K562 (cell line): ENCODE results near the gene ZNF200. TPM values are rescaled to one million over a fixed set of nuclear protein-coding genes. Genes with fewer than 3 reads are reported as not detected.

ENCODE experiments used
- ATF1 ChIP-seq, 2 experiments: fragments of 450-650 bp in 1 of 2; IDR thresholded peaks; 2 replicates each; pipeline ENCODE4 v1.6.1; 2016; ENCODE audit warnings: missing compliant biosample characterization in 1 of 2, missing genetic modification characterization in 1 of 2
- BDP1 ChIP-seq: IDR thresholded peaks from 3 replicates; pipeline ENCODE4 v1.6.1; 2011; ENCODE audit not compliant: insufficient read length, insufficient read depth
- CSDE1 ChIP-seq, 2 experiments: fragments of 450-650 bp; IDR thresholded peaks; 2 replicates each; pipeline ENCODE4 v1.6.1; 2016; ENCODE audit warnings: mild to moderate bottlenecking in 1 of 2
- FOXJ3 ChIP-seq: sonication (generic); formaldehyde crosslinking; IDR thresholded peaks from 2 replicates; pipeline ENCODE4 v1.4.0; 2020; ENCODE audit warnings: mild to moderate bottlenecking, missing genetic modification reagents
- MITF ChIP-seq: IDR thresholded peaks from 2 replicates; pipeline ENCODE4 v1.6.1; 2014; ENCODE audit warnings: antibody characterized with exemption
- NEUROD1 ChIP-seq: fragments of 150-350 bp; IDR thresholded peaks from 2 replicates; pipeline ENCODE4 v1.6.1; 2014; ENCODE audit warnings: borderline replicate concordance, low read length, low read depth; ENCODE audit not compliant: partially characterized antibody
- NR0B1 ChIP-seq: fragments of 450-650 bp; IDR thresholded peaks from one replicate; pipeline ENCODE4 v1.6.1; 2018; ENCODE audit warnings: mild to moderate bottlenecking, moderate library complexity; ENCODE audit not compliant: partially characterized antibody
- POLR3A ChIP-seq: IDR thresholded peaks from 2 replicates; pipeline ENCODE4 v1.6.1; 2011; ENCODE audit warnings: borderline replicate concordance, mild to moderate bottlenecking, moderate library complexity; ENCODE audit not compliant: insufficient read length, insufficient read depth; ENCODE audit errors: extremely low read depth
- PTBP1 ChIP-seq: fragments of 200-400 bp; formaldehyde crosslinking; IDR thresholded peaks from 2 replicates; pipeline ENCODE4 v1.6.1; 2017; ENCODE audit warnings: low read depth, low read length
- RBM25 ChIP-seq: fragments of 200-400 bp; formaldehyde crosslinking; IDR thresholded peaks from 2 replicates; pipeline ENCODE4 v1.6.1; 2018; ENCODE audit warnings: low read length, low read depth, moderate library complexity; ENCODE audit not compliant: severe bottlenecking
- TCF15 ChIP-seq: fragments of 250-450 bp; sonication (Bioruptor Pico); IDR thresholded peaks from 2 replicates; pipeline ENCODE4 v1.8.0; 2022; ENCODE audit warnings: moderate library complexity, mild to moderate bottlenecking, inconsistent platforms
- TCF7 ChIP-seq: sonication (generic); IDR thresholded peaks from 2 replicates; pipeline ENCODE4 v1.6.1; 2016; ENCODE audit warnings: antibody characterized with exemption, borderline replicate concordance
- TRIM28 ChIP-seq: fragments of 450-650 bp; IDR thresholded peaks from 2 replicates; pipeline ENCODE4 v1.6.1; 2017
- ZFP36 ChIP-seq: fragments of 150-350 bp; IDR thresholded peaks from 2 replicates; pipeline ENCODE4 v1.6.1; 2018; ENCODE audit warnings: low read length, low read depth; ENCODE audit not compliant: partially characterized antibody
- ZFP91 ChIP-seq: sonication (generic); formaldehyde crosslinking; IDR thresholded peaks from 2 replicates; pipeline ENCODE4 v1.8.0; 2022; ENCODE audit warnings: mild to moderate bottlenecking, missing genetic modification reagents
- ZNF282 ChIP-seq: sonication (generic); formaldehyde crosslinking; IDR thresholded peaks from 2 replicates; pipeline ENCODE4 v1.8.1; 2023; ENCODE audit warnings: missing genetic modification reagents
- ZNF592 ChIP-seq: fragments of 450-650 bp; IDR thresholded peaks from 2 replicates; pipeline ENCODE4 v1.6.1; 2017; ENCODE audit warnings: antibody characterized with exemption, mild to moderate bottlenecking
- polyA plus RNA-seq, 8 experiments: library from polyadenylated mRNA; depleted of rRNA in 4 of 8; stranded (reverse) in 5 of 8; unstranded in 3 of 8; fragments of >200 nt; fragmentation: Nextera tagmentation in 2 of 8; fragmentation: Illumina TruSeq in 1 of 8; extraction: Ambion mirVana in 2 of 8; extraction: Trizol in 1 of 8; gene quantifications; 2 replicates each; pipeline versions ENCODE4 v1.2.1 to v1.2.3, GENCODE V29; 2011 to 2014; ENCODE audit warnings: inconsistent platforms in 1 of 8, missing spikeins in 1 of 8
- total RNA-seq, 7 experiments: library from RNA; depleted of rRNA in 6 of 7; stranded (reverse); fragments of >200 nt in 6 of 7; fragmentation: Illumina TruSeq in 2 of 7; extraction: Trizol in 2 of 7; gene quantifications; 2 replicates each; pipeline versions ENCODE4 v1.2.1 to v1.2.3, GENCODE V29; 2011 to 2021; ENCODE audit warnings: low replicate concordance in 1 of 7

Gene ZNF200
- total and polyA plus RNA-seq, 9 of the 15 experiments (the other 6 are each of a cell fraction or from before 2014, with no cell fraction given) = 4.8 to 14.5 (median 9.2) TPM

- TF ChIP-seq ZFP36 (peak; percentile 15), RBM25 (no peak), FOXJ3 (CRISPR knock-in tag) (no peak), NR0B1 (no peak), BDP1 (peak; percentile 58), PTBP1 (no peak), ATF1 (CRISPR knock-in tag; IDR thresholded peaks at IDR 0.05) (no peak), ATF1 (tag; IDR thresholded peaks at IDR 0.05) (peak; percentile 52), NEUROD1 (peak; percentile 47), POLR3A (peak; percentile 88), TCF7 (no peak), MITF (no peak), ZFP91 (CRISPR knock-in tag) (no peak), CSDE1 (IDR thresholded peaks at IDR 0.05) (peak in 1 of 2 experiments; percentile 47; a peak in 1 of 4 replicates), ZNF592 (no peak; the same call in 1 of the 2 replicates), ZNF282 (CRISPR knock-in tag) (no peak), TCF15 (CRISPR knock-in tag) (0 out of 2 replicates have a peak, but pooled peaks have one; percentile 38), TRIM28 (peak; percentile 51; the same call in 1 of the 2 replicates)
Observed at GRCh38 chr16:3175157-3176093, 59.5 kb downstream of the ZNF200 start (continued).
